ENCODE data around the gene MID1IP1.

DNA sequence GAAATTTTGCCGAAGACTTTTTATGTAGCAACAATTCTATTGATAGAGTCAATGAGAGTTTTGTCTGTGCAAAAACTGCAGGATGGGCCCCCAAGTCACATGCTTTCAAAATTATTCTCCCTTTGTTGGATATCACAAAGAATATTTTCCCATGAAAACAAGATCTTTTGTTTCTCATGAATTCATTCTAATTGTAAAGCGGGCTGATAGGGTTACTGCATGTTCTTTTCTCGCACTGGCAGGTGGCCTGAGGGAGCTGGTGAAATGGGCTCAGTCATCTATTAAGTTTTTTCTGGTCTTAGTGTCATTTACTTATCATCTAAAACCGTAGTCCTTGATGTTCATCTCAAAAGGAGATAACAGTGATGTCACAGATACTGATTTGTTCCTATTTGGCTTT, 44.2 kb downstream of the MID1IP1 start:
- TF ChIP-seq POLR2A (IDR thresholded peaks at IDR 0.05), result no peak
- TF ChIP-seq, protein P1, sequence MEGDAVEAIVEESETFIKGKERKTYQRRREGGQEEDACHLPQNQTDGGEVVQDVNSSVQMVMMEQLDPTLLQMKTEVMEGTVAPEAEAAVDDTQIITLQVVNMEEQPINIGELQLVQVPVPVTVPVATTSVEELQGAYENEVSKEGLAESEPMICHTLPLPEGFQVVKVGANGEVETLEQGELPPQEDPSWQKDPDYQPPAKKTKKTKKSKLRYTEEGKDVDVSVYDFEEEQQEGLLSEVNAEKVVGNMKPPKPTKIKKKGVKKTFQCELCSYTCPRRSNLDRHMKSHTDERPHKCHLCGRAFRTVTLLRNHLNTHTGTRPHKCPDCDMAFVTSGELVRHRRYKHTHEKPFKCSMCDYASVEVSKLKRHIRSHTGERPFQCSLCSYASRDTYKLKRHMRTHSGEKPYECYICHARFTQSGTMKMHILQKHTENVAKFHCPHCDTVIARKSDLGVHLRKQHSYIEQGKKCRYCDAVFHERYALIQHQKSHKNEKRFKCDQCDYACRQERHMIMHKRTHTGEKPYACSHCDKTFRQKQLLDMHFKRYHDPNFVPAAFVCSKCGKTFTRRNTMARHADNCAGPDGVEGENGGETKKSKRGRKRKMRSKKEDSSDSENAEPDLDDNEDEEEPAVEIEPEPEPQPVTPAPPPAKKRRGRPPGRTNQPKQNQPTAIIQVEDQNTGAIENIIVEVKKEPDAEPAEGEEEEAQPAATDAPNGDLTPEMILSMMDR (IDR thresholded peaks at IDR 0.05), result no peak
